Body of pancreas (tissue), 4 donors: ENCODE measurements around the gene IRF2. TPM values are rescaled to one million over a fixed set of nuclear protein-coding genes. Genes with fewer than 3 reads are reported as not detected.
A peak's percentile ranks its signal among the peaks of the same experiment; 100 is the strongest.

ENCODE experiments used
- ATAC-seq: fragments of 150-250 bp; one replicate; pipeline ENCODE4 v1.9.1; 2016
- DNase-seq, 4 donors: peaks; one replicate each; pipeline ENCODE4 v3.0.0-alpha.2; 2019
- H3K27ac ChIP-seq, 4 donors: fragments of 200-600 bp; sonication (generic); 1 replicate in 3 of 4; 2 replicates in 1 of 4; pipeline versions ENCODE4 v1.5.1 to v1.6.1; 2016 to 2019; ENCODE audit warnings: mild to moderate bottlenecking in 1 of 4, mixed read lengths in 1 of 4, moderate library complexity in 1 of 4
- H3K27me3 ChIP-seq, 2 donors: fragments of 200-600 bp; sonication (generic); one replicate each; pipeline ENCODE4 v1.6.0; 2016; ENCODE audit warnings: mild to moderate bottlenecking in 1 of 2
- H3K36me3 ChIP-seq, 2 donors: fragments of 200-600 bp; sonication (generic); replicated peaks in 1 of 2; 2 replicates each; pipeline ENCODE4 v1.5.1; 2016; ENCODE audit warnings: low read depth in 2 of 2; ENCODE audit not compliant: insufficient read depth in 1 of 2
- H3K4me1 ChIP-seq: fragments of 200-600 bp; sonication (generic); one replicate; pipeline ENCODE4 v1.6.0; 2016
- H3K4me3 ChIP-seq, 2 donors: fragments of 200-600 bp; sonication (generic); 1 replicate in 1 of 2; 2 replicates in 1 of 2; pipeline ENCODE4 v1.5.1; 2016 to 2019
- H3K9me3 ChIP-seq, 3 donors: fragments of 200-600 bp; sonication (generic); 1 replicate in 2 of 3; 2 replicates in 1 of 3; pipeline ENCODE4 v1.5.1; 2016
- POLR2A ChIP-seq, 3 donors: fragments of 450-650 bp; IDR thresholded peaks; one replicate each; pipeline ENCODE4 v1.6.1; 2016; ENCODE audit warnings: antibody characterized with exemption in 3 of 3, mild to moderate bottlenecking in 2 of 3
- WGBS, 2 donors: methylation state at CpG; one replicate each; pipeline ENCODE4 v1.1.5; 2017; 5-methylcytosine and 5-hydroxymethylcytosine counted together
- intact Hi-C: fragments of 100-400 bp; cut with DNase I; formaldehyde crosslinking; loops from one replicate; pipeline ENCODE4 v1.15.1; 2023
- total RNA-seq, 2 donors: library from RNA; depleted of rRNA; stranded (reverse); fragments of >200 nt; gene quantifications; one replicate each; pipeline ENCODE4 v1.1.0, GENCODE V29; 2016
- TF ChIP-seq, protein P1 (sequence below), 7 experiments: fragments of 450-650 bp in 4 of 7; fragments of 200-600 bp in 3 of 7; sonication (generic) in 3 of 7; IDR thresholded peaks; one replicate each; pipeline ENCODE4 v1.5.1; 2016 to 2019; ENCODE audit warnings: antibody characterized with exemption in 7 of 7

IRF2 gene
- 10 to 100 TPM; 12.5 to 14.5 TPM for total RNA-seq

DNA sequence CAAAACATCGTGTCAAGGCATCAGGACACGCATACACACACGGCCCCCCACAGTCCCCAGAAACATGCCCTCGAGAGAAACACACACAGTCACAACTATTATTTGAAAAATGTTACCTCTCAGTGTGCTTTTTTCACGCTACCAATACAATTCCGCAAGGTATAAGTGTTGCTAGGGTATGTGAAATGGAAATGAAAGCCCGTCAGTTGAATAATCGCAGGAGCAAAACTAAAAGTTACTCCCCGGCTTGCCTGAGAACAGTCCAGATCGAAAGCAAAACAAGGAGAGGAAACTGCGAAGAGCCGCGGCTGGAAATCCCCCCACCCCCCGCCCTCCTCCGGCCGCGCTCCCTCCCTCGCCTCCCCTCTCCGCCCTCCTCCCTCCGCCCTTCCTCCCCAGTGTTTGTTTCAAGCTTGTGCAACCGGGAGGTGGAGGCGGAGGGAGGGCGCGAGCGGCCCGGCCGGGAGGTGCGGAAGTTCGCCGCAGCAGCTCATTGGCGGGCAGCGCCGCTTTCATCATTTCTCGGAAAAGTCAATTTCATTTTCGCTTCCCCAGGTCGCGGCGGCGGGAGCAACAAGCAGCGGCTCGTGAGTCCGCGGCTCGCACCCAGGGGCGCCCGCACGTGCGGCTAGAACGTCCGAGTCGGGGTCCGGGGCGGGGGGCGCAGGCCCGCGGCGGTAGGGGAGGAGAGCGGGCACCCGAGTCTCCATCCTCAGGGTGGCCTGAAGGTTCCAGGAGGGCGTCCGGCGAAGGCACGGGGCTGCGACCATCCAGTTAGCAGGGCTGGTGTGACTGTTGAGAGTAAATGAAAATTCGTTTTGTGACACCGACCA lies at the start of gene IRF2:
Gene IRF2 (minus strand): TSS at position 288 of the 833 bp plus-strand sequence. CDS start 45,486 bp downstream, outside the sequence.
- Histone ChIP-seq H3K4me3 (peak within 1 kb of the TSS; percentile 68 to 87), H3K9me3 (no peaks in the 10 kb centered on the region), H3K4me1 (peaks cover 50% of the 10 kb centered on the region), H3K27ac (peak within 1 kb of the TSS; percentile 90 to 97 (median 95)), H3K36me3 (no peaks in the 10 kb centered on the region), H3K27me3 (no peaks in the 10 kb centered on the region)
- WGBS, 2 donors = 0 to 1% methylated on average over 63 to 66 of the region's 66 CpGs
- peak; percentile 88 to 96 (median 93) for TF ChIP-seq POLR2A (IDR thresholded peaks at IDR 0.05)
- TF ChIP-seq, protein P1, sequence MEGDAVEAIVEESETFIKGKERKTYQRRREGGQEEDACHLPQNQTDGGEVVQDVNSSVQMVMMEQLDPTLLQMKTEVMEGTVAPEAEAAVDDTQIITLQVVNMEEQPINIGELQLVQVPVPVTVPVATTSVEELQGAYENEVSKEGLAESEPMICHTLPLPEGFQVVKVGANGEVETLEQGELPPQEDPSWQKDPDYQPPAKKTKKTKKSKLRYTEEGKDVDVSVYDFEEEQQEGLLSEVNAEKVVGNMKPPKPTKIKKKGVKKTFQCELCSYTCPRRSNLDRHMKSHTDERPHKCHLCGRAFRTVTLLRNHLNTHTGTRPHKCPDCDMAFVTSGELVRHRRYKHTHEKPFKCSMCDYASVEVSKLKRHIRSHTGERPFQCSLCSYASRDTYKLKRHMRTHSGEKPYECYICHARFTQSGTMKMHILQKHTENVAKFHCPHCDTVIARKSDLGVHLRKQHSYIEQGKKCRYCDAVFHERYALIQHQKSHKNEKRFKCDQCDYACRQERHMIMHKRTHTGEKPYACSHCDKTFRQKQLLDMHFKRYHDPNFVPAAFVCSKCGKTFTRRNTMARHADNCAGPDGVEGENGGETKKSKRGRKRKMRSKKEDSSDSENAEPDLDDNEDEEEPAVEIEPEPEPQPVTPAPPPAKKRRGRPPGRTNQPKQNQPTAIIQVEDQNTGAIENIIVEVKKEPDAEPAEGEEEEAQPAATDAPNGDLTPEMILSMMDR (IDR thresholded peaks at IDR 0.05) = peak in 5 of 7 experiments; percentile 7 to 46 (median 27)
- DNase-seq (peak; percentile 96 to 98 (median 97)), ATAC-seq (peak; percentile 88)
- intact Hi-C loops = loop anchor here (10.0 kb wide), 1 partner anchor 60 kb away; no protein-coding TSS in a partner anchor

GRCh38 chr4:184515606-184516005 lies 41.3 kb upstream of the IRF2 start:
- TF ChIP-seq, protein P1 (IDR thresholded peaks at IDR 0.05) = no peak
- TF ChIP-seq POLR2A (IDR thresholded peaks at IDR 0.05) = no peak
- Histone ChIP-seq H3K36me3 (no peaks in the 10 kb centered on the region), H3K9me3 (no peaks in the 10 kb centered on the region), H3K27me3 (no peaks in the 10 kb centered on the region), H3K27ac (no peak overlapping the region), H3K4me3 (no peak overlapping the region), H3K4me1 (peaks cover 14% of the 10 kb centered on the region)
- WGBS, 2 donors = 69 to 85% methylated on average over 3 of the region's 3 CpGs
- no peak for ATAC-seq
- intact Hi-C loops = no loop called here
- no peak for DNase-seq

DNA sequence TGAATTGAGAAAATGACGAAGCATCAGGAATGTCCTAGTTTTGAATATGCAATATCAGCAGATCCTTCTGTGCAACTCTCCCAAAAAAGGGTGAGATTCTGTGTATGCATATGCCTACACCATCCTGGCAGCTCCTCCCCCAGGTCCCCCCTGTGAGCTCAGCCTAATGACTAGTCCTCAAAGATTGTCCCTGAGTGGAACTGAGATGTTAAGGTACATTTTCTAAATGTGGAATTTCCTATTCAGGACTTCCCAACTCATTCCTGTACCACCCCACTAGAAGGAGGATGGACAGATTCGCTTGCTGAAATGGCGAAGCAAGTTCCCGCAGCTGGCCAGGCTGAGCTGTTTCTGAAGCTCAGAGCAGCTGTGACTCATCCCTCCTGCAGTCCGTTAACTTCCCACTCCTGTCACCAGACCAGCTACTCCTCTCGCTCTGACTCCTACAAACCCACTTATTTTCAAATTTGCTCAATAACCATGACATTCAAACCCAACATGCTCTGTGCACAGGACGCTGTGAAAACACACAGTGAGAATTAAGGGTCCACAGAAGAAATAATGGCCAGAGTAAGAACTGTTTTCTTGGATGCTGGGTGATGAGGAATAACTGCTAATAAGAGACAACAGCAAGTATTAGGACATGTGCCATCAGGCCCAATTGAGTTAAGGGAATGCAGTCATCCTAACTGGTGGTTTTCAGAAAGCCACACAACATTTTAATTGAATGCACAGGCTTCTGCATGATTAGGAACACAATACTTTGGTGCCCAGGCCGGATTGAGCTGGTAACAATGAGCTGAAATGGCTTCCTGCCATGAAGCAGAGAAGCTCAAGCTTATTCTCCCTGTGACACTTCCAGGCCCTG lies 40.0 kb upstream of the IRF2 start:
- no peaks in the 10 kb centered on the region for H3K27me3 ChIP-seq
- H3K9me3 ChIP-seq = no peaks in the 10 kb centered on the region
- H3K4me1 ChIP-seq = peaks cover 14% of the 10 kb centered on the region
- DNase-seq = peak; percentile 18 to 66 (median 25)
- 57 to 60% methylated on average over 8 of the region's 8 CpGs for WGBS, 2 donors
- no peak overlapping the region for H3K4me3 ChIP-seq
- no peak for TF ChIP-seq POLR2A (IDR thresholded peaks at IDR 0.05)
- TF ChIP-seq, protein P1 (IDR thresholded peaks at IDR 0.05) = no peak
- peak overlapping the region in 1 of 4 donors; percentile 19 for H3K27ac ChIP-seq
- intact Hi-C loops = no loop called here
- no peaks in the 10 kb centered on the region for H3K36me3 ChIP-seq
- ATAC-seq = peak; percentile 45

GRCh38 chr4:184513802-184514120 lies 39.4 kb upstream of the IRF2 start:
- Histone ChIP-seq H3K4me3 (no peak overlapping the region), H3K4me1 (peaks cover 14% of the 10 kb centered on the region), H3K27me3 (no peaks in the 10 kb centered on the region), H3K27ac (peak overlapping the region in 1 of 4 donors; percentile 19), H3K9me3 (no peaks in the 10 kb centered on the region), H3K36me3 (no peaks in the 10 kb centered on the region)
- DNase-seq (no peak), ATAC-seq (no peak)
- intact Hi-C loops = no loop called here
- TF ChIP-seq, protein P1 (IDR thresholded peaks at IDR 0.05) = no peak
- TF ChIP-seq POLR2A (IDR thresholded peaks at IDR 0.05) = no peak
- WGBS, 2 donors = 57 to 63% methylated on average over 2 of the region's 2 CpGs
